ENCODE measurements around the gene ZGPAT. TPM values are rescaled to one million over a fixed set of nuclear protein-coding genes. Genes with fewer than 3 reads are reported as not detected.

ZGPAT gene
- total RNA-seq, 3 donors from 2014 or later: 38.1 to 43.9 (median 42.0) TPM

DNA sequence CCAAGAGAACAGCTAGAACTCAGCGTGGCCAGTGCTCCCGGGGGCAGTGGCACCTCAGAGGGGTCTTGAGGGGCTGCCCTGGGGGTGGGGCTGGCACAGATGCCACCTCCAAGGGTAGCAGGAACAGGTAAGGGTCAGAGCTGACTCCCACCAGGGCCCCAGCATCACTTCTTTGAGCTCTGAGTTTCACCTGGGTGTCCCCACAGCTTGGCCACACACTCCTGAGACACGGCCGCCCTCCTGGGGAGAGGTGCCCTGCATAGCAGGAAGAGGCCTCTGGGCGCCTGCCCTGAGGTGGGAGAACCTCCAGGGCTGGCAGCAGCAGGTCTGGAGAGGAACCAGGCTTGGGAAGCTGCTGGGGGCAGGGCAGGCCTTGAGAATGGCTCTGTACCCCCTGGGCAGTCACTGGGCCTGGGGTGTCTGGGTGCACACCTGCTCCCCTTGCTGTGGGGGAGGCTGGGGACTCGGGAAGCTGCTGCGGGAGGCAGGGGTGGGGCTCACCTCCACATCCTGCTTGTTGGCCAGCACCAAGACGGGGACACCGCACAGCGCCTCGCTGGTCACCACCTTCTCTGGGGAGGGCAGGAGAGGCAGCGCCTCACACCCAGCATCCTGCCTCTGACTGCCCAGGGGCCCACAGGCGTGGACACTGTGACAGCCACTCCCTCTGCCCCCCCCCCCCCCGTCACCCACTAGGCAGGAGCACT, 6.4 kb upstream of the ZGPAT start:
- no peaks in the 10 kb centered on the region for H3K9me3 Mint-ChIP-seq
- ATAC-seq: no peak
- H3K4me3 Mint-ChIP-seq: no peak overlapping the region
- H3K27me3 Mint-ChIP-seq (ENCODE audit: low read depth): no peaks in the 10 kb centered on the region
- DNase-seq: no peak
- H3K4me1 Mint-ChIP-seq (ENCODE audit: low read depth): peaks cover 31% of the 10 kb centered on the region
- H3K36me3 Mint-ChIP-seq (ENCODE audit: insufficient read depth): peaks cover 8% of the 10 kb centered on the region

DNA sequence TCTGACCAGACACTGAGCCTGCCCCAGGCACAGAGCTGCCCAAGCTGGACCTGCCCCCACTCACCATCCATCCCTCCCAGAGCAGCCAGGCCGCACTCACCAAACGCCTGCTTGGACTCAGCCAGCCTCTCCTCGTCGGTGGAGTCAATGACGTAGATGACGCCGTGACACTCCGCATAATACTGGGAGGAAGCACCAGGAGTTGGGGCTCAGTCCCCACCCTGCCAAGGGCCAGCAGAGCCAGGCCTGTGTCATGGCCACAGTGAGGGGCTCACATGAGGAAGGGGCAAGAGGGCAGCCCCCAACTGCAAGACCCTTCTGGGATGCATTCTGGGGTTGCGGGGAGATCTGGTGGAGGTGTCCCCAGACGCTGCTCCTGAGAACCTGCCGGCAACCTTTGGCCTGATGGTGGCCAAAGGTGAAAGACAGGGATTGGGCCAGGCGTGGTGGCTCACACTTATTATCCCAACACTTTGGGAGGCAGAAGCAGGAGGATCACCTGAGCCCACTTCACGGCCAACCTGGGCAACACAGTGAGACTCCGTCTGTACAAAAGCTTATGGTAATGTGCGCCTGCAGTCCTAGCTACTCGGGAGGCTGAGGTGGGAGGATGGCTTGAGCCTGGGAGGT, 5.7 kb upstream of the ZGPAT start:
- Mint-ChIP-seq H3K4me1 (ENCODE audit: low read depth) (peaks cover 34% of the 10 kb centered on the region), H3K36me3 (ENCODE audit: insufficient read depth) (peaks cover 11% of the 10 kb centered on the region), H3K9me3 (no peaks in the 10 kb centered on the region), H3K4me3 (no peak overlapping the region), H3K27me3 (ENCODE audit: low read depth) (no peaks in the 10 kb centered on the region)
- ATAC-seq (no peak), DNase-seq (no peak)

DNA sequence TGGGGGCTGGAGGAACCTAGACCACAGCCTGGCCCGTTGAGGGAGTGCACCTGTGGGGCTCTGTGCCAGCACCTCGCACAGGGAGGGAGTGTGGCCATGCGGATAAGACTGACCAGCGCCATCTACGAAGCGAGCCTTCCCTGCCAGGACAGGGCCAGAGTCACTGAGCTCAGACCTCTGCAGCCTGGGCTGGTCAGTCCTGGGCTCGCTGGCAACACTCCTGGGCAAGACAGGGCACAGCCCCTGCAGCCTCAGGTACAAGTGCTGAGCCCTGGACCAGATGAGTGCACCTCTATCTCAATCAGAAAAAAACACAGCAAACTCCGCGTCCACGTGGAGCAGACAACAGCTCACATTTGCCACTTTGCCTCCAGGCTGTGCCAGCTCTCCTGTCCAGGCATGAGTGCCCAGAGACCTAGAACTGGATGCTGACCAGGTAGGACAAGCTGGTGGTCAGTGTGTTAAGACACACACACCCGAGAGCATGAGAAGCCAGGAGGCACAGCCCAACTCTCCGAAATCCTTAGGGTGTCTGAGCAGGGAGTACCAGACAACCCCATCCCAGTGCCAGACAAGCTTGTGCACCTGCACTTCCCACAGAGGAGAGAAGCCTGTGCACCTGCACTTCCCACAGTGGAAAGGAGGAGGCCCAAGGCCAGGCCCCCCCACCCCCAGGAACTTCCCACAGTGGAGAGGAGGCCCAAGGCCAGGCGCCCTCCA, 4.9 kb upstream of the ZGPAT start:
- DNase-seq: no peak
- H3K4me3 Mint-ChIP-seq: no peak overlapping the region
- H3K27me3 Mint-ChIP-seq (ENCODE audit: low read depth): no peaks in the 10 kb centered on the region
- H3K4me1 Mint-ChIP-seq (ENCODE audit: low read depth): peaks cover 28% of the 10 kb centered on the region
- peaks cover 11% of the 10 kb centered on the region for H3K36me3 Mint-ChIP-seq (ENCODE audit: insufficient read depth)
- ATAC-seq: no peak
- H3K9me3 Mint-ChIP-seq: no peaks in the 10 kb centered on the region

DNA sequence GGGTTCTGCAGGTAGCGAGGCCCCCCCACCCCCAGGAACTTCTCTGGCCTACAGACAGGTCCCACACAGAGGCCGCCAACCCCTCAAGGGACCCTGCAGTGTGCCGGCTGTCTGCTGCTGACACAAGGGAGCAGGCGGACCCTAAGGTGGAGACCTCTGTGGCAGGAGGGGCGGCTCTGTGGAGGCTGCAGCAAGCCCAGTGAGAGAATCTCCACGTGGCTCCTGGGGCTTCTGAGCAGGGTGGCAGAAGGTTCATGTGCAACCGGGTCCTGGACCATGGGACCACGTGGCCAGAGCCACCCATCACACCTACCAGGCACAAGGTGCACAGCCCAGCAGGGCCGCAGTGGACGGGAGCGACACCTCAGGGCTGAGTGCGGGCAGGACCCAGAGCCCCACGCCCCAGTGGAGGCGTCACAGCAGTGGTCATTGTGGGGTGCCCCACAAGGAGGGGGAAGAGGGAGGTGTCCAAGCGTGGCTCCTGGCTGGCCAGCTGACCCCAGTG, 4.3 kb upstream of the ZGPAT start:
- H3K27me3 Mint-ChIP-seq (ENCODE audit: low read depth): no peaks in the 10 kb centered on the region
- H3K9me3 Mint-ChIP-seq: no peaks in the 10 kb centered on the region
- no peak overlapping the region for H3K4me3 Mint-ChIP-seq
- ATAC-seq (no peak), DNase-seq (no peak)
- peaks cover 29% of the 10 kb centered on the region for H3K4me1 Mint-ChIP-seq (ENCODE audit: low read depth)
- H3K36me3 Mint-ChIP-seq (ENCODE audit: insufficient read depth): peaks cover 12% of the 10 kb centered on the region

DNA sequence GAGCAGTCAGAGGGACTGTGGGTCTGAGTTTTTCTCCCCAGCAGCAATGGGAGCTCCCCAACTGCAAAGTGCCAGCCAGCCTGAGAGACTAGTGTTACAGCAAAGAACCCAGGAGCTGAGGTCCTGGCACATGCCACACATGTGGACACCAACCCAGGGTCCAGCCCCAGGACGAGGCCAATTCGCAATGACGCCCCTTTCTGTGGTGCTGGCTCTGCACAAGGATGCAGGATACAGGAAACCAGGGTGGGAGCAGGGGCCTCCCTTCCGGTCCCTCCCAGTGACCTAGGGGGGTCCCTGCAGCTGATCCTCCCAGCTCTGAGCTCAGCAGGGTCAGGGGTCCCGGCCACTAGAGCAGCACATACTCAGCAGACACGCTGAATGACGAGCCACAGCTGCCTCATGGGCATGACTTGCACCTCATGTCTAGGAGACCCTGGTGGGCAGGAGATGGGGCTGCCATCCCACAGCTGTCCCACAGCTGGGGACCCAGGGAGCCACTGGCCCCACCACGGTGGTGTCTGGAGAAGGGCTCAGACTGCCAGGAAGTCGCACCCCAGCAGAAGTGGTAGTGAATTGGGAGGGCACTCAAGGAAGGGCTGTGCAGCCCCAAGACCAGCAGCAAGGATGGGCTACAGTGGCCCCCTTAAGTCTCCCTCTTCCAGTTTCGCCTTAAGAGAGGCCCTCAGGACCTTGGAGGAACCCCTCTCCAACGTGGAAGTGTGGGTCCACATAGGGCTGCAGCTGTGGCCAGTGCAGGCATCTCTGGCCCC, 3.7 kb upstream of the ZGPAT start:
- ATAC-seq: no peak
- DNase-seq: no peak
- peaks cover 16% of the 10 kb centered on the region for H3K36me3 Mint-ChIP-seq (ENCODE audit: insufficient read depth)
- peaks cover 33% of the 10 kb centered on the region for H3K4me1 Mint-ChIP-seq (ENCODE audit: low read depth)
- H3K4me3 Mint-ChIP-seq: no peak overlapping the region
- no peaks in the 10 kb centered on the region for H3K9me3 Mint-ChIP-seq
- no peaks in the 10 kb centered on the region for H3K27me3 Mint-ChIP-seq (ENCODE audit: low read depth)

DNA sequence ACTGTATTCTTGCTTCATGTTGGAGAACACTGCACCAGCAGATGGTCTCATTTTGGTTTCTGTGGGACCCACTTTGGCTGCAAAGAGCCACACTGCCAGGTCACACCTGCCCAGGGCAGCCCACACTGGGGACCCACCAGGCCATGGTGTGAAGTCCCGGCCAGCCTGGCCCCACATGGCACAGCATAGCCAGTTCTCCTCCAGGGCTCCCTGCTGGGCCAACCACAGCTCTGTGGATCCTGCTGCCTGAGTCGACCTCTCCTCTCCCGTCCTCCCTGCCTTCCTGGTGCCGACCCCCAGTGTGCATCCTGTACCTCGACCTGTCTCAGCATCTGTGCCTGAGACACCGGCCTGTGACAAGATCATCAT, 3.1 kb upstream of the ZGPAT start:
- DNase-seq (no peak), ATAC-seq (no peak)
- no peaks in the 10 kb centered on the region for H3K9me3 Mint-ChIP-seq
- H3K27me3 Mint-ChIP-seq (ENCODE audit: low read depth): no peaks in the 10 kb centered on the region
- peaks cover 35% of the 10 kb centered on the region for H3K4me1 Mint-ChIP-seq (ENCODE audit: low read depth)
- H3K36me3 Mint-ChIP-seq (ENCODE audit: insufficient read depth): peaks cover 16% of the 10 kb centered on the region
- H3K4me3 Mint-ChIP-seq: peak overlapping the region; percentile 38

DNA sequence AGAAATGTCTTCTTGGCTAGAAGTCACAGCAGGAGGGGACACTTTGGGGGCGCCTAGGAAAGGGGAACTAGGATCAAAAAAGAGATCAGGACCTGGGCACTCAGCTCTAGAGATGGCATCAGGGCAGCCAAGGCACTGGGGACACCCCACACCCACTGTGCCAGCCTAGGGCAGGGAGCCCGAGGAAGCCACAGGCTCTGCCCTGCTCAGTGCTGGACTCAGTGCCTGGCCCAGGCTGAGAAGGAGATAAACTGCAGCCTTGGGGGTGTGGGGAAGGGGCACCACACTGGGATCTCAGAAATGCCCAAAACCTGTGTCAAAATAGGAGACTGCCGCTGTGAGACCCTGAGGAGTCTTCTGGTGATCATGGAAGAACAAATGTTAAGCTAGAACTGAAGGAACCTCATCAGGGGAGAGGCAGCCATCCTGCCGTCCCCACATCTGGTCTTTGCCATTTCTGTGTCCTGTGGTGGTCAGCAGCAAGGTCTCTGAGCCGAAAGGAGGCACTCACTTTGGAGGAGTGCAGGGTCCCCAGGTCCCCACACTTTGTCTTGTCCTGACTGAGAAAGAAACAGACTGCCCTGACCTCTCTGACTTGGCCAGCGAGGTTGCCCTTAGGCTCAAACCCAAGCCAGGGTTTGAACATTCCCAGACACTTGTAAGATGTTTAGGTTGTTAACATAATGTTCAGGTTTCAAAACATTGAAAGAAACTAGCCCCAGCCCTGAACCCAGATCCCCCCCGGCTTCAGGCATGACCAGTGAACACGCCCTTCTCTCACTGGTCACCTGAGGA, 2.4 kb upstream of the ZGPAT start:
- Mint-ChIP-seq H3K4me3 (peak overlapping the region; percentile 38), H3K9me3 (no peaks in the 10 kb centered on the region), H3K4me1 (ENCODE audit: low read depth) (peaks cover 36% of the 10 kb centered on the region), H3K36me3 (ENCODE audit: insufficient read depth) (peaks cover 18% of the 10 kb centered on the region), H3K27me3 (ENCODE audit: low read depth) (no peaks in the 10 kb centered on the region)
- ATAC-seq (no peak), DNase-seq (no peak)

DNA sequence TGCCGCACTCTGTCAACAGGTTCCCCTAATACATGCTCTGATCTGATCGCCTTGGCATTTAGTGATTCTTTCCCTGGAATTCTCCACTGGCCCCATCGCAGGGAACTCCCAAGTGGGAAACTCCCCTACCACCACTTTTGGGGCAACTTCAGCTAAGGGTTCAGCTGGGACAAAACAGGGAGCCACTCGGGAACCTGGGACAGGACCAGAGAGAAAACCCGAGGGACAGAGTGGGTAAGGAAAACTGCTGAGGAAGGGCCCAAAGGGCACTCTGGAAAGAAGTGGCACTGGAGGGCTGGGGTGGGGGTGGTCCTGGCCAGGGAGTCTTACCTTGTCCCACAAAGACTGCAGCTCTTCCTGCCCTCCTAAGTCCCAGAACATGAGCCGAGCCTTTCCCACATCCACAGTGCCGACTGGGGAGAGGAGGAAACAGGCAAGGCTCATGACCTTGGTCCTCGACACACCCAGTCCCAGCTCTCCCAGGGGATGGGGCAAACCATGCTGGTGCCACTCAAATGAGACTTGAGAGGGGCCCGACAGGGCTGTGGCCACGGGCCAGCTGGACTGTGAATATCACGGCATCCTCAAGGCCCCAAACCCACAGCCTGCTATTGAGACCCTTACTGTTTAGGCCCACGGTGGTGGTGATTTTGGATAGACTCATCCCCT, 1.7 kb upstream of the ZGPAT start:
- Mint-ChIP-seq H3K36me3 (ENCODE audit: insufficient read depth) (peaks cover 26% of the 10 kb centered on the region), H3K4me1 (ENCODE audit: low read depth) (peaks cover 41% of the 10 kb centered on the region), H3K4me3 (peak overlapping the region; percentile 92), H3K9me3 (no peaks in the 10 kb centered on the region), H3K27me3 (ENCODE audit: low read depth) (no peaks in the 10 kb centered on the region)
- no peak for DNase-seq
- ATAC-seq: no peak

DNA sequence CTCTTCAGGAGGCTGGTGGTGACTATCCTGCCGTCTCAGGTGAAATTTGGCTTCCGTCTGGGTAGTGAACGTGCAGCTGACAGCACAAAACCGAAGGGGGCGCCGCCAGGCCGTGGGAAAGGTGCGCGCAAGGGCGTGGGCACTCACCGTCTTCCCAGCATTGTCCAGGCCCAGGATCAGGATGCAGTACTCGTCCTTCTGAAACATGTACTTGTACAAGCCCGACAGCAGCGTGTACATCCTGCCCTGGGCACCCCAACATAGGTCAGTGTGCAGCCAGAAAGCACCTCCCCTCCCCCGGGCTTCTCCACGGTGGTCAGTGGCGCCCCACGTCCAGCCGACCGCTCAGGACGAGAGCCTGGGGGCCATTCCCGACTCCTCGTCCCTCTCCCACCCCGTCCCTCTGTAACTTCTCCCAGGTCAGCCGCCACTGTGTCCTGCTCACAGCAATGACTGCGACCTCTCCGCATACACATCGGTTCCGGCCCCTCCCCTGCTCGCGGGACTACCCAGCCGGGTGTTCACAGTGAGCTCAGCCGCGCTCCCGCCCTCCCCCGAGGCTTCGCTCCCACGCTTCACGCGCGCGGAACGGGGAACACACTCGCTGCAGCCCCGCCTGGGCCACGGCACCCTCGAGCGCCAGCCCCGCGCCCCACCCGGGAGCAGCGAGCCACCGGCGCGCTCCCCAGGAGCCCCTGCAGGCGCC, 834 bp upstream of the ZGPAT start:
- DNase-seq (peak; percentile 67), ATAC-seq (peak; percentile 70 to 74)
- Mint-ChIP-seq H3K4me3 (peak overlapping the region; percentile 92), H3K4me1 (ENCODE audit: low read depth) (peaks cover 43% of the 10 kb centered on the region), H3K9me3 (no peaks in the 10 kb centered on the region), H3K36me3 (ENCODE audit: insufficient read depth) (peaks cover 28% of the 10 kb centered on the region), H3K27me3 (ENCODE audit: low read depth) (no peaks in the 10 kb centered on the region)

DNA sequence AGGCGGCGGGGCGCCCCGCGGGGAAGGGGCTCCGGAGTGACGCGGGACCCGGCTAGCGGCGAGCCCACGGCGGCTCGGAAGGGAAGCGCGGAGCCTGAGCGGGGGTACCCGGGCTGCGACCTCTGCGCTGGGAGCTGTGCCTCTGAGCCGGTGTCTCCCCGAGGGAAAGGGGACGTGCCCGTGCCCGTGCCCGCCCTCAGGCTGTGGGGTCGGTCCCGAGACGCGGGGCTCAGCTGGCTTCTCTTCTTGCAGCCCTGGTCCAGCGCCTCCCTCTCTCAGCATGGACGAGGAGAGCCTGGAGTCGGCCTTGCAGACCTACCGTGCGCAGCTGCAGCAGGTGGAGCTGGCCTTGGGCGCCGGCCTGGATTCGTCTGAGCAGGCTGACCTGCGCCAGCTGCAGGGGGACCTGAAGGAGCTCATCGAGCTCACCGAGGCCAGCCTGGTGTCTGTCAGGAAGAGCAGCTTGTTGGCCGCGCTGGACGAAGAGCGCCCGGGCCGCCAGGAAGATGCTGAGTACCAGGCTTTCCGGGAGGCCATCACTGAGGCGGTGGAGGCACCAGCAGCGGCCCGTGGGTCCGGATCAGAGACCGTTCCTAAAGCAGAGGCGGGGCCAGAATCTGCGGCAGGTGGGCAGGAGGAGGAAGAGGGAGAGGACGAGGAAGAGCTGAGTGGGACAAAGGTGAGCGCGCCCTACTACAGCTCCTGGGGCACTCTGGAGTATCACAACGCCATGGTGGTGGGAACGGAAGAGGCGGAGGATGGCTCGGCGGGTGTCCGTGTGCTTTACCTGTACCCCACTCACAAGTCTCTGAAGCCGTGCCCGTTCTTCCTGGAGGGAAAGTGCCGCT, 686 bp downstream of the ZGPAT start:
- Mint-ChIP-seq H3K36me3 (ENCODE audit: insufficient read depth) (peaks cover 31% of the 10 kb centered on the region), H3K27me3 (ENCODE audit: low read depth) (no peaks in the 10 kb centered on the region), H3K4me3 (peak overlapping the region; percentile 85), H3K4me1 (ENCODE audit: low read depth) (peaks cover 49% of the 10 kb centered on the region), H3K9me3 (no peaks in the 10 kb centered on the region)
- ATAC-seq (peak; percentile 10 to 18), DNase-seq (no peak)

DNA sequence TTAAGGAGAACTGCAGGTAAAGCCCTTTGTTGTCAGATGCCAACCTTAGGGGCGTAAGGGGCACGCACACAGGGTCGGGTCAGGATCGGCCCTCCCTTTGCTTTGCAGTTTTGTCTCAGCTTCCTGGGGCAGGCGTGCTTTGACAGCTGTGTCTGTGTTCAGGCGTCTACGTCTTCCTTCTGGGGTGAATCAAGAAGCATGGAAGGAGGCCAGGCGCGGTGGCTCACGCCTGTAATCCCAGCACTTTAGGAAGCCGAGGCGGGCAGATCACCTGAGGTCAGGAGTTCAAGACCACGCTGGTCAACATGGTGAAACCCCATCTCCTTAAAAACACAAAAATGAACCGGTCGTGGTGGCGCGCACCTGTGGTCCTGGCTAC, 1.3 kb downstream of the ZGPAT start:
- H3K9me3 Mint-ChIP-seq: no peaks in the 10 kb centered on the region
- peak overlapping the region; percentile 85 for H3K4me3 Mint-ChIP-seq
- no peaks in the 10 kb centered on the region for H3K27me3 Mint-ChIP-seq (ENCODE audit: low read depth)
- no peak for DNase-seq
- H3K4me1 Mint-ChIP-seq (ENCODE audit: low read depth): peaks cover 52% of the 10 kb centered on the region
- peaks cover 34% of the 10 kb centered on the region for H3K36me3 Mint-ChIP-seq (ENCODE audit: insufficient read depth)
- no peak for ATAC-seq

DNA sequence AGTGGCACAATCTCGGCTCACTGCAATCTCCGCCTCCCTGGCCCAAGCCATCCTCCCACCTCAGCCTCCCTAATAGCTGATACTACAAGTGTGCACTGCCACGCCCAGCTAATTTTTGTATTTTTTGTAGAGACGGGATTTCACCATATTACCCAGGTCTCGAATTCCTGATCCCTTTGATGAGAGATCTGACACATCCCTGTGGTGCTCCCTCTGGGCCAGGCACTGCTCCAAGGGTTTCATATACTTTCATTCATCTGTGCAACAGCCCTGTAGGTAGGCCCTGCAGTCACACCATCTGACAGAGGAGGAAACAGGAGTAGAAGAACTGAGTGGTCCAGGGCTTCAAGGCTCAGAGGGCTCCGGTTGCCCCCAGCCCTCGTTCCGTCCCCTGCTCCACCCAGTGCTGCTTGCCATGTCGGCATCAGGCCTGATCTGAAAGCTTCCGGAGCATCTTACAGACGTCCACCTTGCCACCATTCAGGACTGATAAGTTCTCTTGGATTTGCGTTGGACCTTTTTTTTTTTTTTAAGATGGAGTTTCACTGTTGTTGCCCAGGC, 3.3 kb downstream of the ZGPAT start:
- Mint-ChIP-seq H3K4me1 (ENCODE audit: low read depth) (peaks cover 53% of the 10 kb centered on the region), H3K4me3 (peak overlapping the region; percentile 31), H3K9me3 (peaks cover 6% of the 10 kb centered on the region), H3K27me3 (ENCODE audit: low read depth) (no peaks in the 10 kb centered on the region), H3K36me3 (ENCODE audit: insufficient read depth) (peaks cover 42% of the 10 kb centered on the region)
- DNase-seq (no peak), ATAC-seq (no peak)
